ENCODE measurements around the gene PXN.

DNA sequence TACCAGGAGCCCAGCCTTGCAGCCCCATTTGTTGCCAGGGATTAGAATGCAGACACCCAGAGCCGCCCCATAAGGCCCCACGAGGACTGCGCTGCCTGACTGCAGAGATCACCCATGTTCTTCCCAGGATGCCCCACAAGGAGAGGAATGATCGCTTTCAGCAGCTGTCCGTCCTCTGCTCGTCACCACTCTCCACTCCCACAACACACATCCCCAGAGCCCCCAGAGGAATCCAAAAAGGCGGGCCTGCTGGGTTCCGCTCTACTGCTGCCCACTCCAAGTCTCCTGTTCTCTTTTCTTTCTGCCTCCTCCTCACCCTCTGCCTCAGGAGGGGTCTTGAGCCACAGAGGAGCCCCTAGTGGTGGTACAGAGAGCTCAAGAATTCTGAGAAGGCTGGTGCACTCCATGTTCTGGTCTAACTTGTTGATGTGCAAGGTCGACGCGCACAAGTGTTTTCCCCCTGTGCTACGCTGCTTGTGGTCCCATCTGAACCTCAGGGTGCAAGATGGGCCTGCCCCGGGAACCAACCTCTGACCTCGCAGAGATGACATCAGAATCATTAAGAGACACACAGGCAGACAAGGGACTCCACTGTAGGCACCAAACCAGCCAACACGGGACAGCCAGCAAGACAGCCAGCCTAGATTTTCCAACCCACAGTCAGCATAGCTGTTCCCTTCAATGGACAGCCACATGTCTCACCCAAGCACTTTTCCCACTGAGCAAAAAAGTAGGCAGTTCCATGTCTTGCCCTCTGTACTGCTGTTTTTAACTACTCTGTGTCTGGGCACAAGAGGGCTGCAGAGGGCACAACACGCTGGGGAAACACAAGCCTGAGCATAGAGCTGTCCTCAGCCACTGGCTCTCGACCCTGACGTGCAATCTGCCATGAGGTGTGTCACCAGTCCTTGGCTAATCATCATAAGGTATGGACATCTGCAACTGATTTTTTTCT is 29.9 kb downstream of the PXN start:
- TF ChIP-seq, protein P1, sequence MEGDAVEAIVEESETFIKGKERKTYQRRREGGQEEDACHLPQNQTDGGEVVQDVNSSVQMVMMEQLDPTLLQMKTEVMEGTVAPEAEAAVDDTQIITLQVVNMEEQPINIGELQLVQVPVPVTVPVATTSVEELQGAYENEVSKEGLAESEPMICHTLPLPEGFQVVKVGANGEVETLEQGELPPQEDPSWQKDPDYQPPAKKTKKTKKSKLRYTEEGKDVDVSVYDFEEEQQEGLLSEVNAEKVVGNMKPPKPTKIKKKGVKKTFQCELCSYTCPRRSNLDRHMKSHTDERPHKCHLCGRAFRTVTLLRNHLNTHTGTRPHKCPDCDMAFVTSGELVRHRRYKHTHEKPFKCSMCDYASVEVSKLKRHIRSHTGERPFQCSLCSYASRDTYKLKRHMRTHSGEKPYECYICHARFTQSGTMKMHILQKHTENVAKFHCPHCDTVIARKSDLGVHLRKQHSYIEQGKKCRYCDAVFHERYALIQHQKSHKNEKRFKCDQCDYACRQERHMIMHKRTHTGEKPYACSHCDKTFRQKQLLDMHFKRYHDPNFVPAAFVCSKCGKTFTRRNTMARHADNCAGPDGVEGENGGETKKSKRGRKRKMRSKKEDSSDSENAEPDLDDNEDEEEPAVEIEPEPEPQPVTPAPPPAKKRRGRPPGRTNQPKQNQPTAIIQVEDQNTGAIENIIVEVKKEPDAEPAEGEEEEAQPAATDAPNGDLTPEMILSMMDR (conservative IDR thresholded peaks at IDR 0.05 in 1 of 2, IDR thresholded peaks at IDR 0.05 in 1 of 2; ENCODE audit: extremely low read depth in 1 of 2, insufficient read depth in 1 of 2, low read depth in 1 of 2, low read length in 2 of 2), result peak; percentile 23 to 27
- TF ChIP-seq EZH2 (IDR thresholded peaks at IDR 0.05; ENCODE audit: borderline replicate concordance, low read length), result no peak
